ENCODE measurements around the gene IQCE.

Gene IQCE

GRCh38 chr7:2558629-2559282 lies at the start of gene IQCE:
Gene IQCE (plus strand): TSS chr7:2558979. CDS start chr7:2559182, 203 bp downstream.
- H3K4me1 Mint-ChIP-seq, result peaks cover 16% of the 10 kb centered on the region
- no peak for ATAC-seq (replicated peaks; ENCODE audit: extremely low read depth, poor library complexity, severe bottlenecking)
- H3K4me3 Mint-ChIP-seq, result peak within 1 kb of the TSS; percentile 70
- no peaks in the 10 kb centered on the region for H3K9me3 Mint-ChIP-seq
- H3K27me3 Mint-ChIP-seq, result no peaks in the 10 kb centered on the region
- peak within 1 kb of the TSS; percentile 29 for H3K27ac Mint-ChIP-seq (ENCODE audit: low read depth)
- H3K36me3 Mint-ChIP-seq (ENCODE audit: insufficient read depth), result peaks cover 13% of the 10 kb centered on the region
- DNase-seq (ENCODE audit: low spot score in 2 of 2), result peak; percentile 78 to 81

- DNase-seq (ENCODE audit: low spot score in 2 of 2), result no peak
Observed at GRCh38 chr7:2509298-2509906, 49.4 kb upstream of the IQCE start.

GRCh38 chr7:2510130-2510776 lies 48.5 kb upstream of the IQCE start:
- H3K4me1 Mint-ChIP-seq, result peaks cover 49% of the 10 kb centered on the region
- ATAC-seq (replicated peaks; ENCODE audit: extremely low read depth, poor library complexity, severe bottlenecking), result no peak

More at GRCh38 chr7:2509298-2509906, 49.4 kb upstream of the IQCE start:
- Mint-ChIP-seq H3K4me1 (peaks cover 49% of the 10 kb centered on the region), H3K27me3 (no peaks in the 10 kb centered on the region), H3K9me3 (no peaks in the 10 kb centered on the region), H3K4me3 (peak overlapping the region; percentile 74), H3K27ac (ENCODE audit: low read depth) (peak overlapping the region; percentile 74), H3K36me3 (ENCODE audit: insufficient read depth) (peaks cover 8% of the 10 kb centered on the region)
- ATAC-seq (replicated peaks; ENCODE audit: extremely low read depth, poor library complexity, severe bottlenecking), result no peak

GRCh38 chr7:2510909-2511768 lies 47.6 kb upstream of the IQCE start:
- Mint-ChIP-seq H3K27ac (ENCODE audit: low read depth) (peak overlapping the region; percentile 78), H3K9me3 (no peaks in the 10 kb centered on the region), H3K27me3 (no peaks in the 10 kb centered on the region), H3K4me1 (peaks cover 49% of the 10 kb centered on the region), H3K36me3 (ENCODE audit: insufficient read depth) (peaks cover 8% of the 10 kb centered on the region), H3K4me3 (peak overlapping the region; percentile 74)
- ATAC-seq (replicated peaks; ENCODE audit: extremely low read depth, poor library complexity, severe bottlenecking) (peak; percentile 20), DNase-seq (ENCODE audit: low spot score in 2 of 2) (peak; percentile 34 to 42)

More at GRCh38 chr7:2510130-2510776, 48.5 kb upstream of the IQCE start:
- no peaks in the 10 kb centered on the region for H3K27me3 Mint-ChIP-seq
- no peak for DNase-seq (ENCODE audit: low spot score in 2 of 2)
- peak overlapping the region; percentile 78 for H3K27ac Mint-ChIP-seq (ENCODE audit: low read depth)
- peak overlapping the region; percentile 74 for H3K4me3 Mint-ChIP-seq
- H3K9me3 Mint-ChIP-seq, result no peaks in the 10 kb centered on the region
- peaks cover 8% of the 10 kb centered on the region for H3K36me3 Mint-ChIP-seq (ENCODE audit: insufficient read depth)

GRCh38 chr7:2511769-2512168 lies 47.0 kb upstream of the IQCE start:
- Mint-ChIP-seq H3K4me3 (peak overlapping the region; percentile 74), H3K27ac (ENCODE audit: low read depth) (peak overlapping the region; percentile 77), H3K4me1 (peaks cover 49% of the 10 kb centered on the region), H3K9me3 (no peaks in the 10 kb centered on the region), H3K27me3 (no peaks in the 10 kb centered on the region), H3K36me3 (ENCODE audit: insufficient read depth) (peaks cover 8% of the 10 kb centered on the region)
- no peak for ATAC-seq (replicated peaks; ENCODE audit: extremely low read depth, poor library complexity, severe bottlenecking)
- DNase-seq (ENCODE audit: low spot score in 2 of 2), result no peak

GRCh38 chr7:2512179-2512661 lies 46.6 kb upstream of the IQCE start:
- ATAC-seq (replicated peaks; ENCODE audit: extremely low read depth, poor library complexity, severe bottlenecking) (no peak), DNase-seq (ENCODE audit: low spot score in 2 of 2) (no peak)
- H3K27ac Mint-ChIP-seq (ENCODE audit: low read depth), result peak overlapping the region; percentile 77
- H3K4me3 Mint-ChIP-seq, result peak overlapping the region; percentile 74
- H3K9me3 Mint-ChIP-seq, result no peaks in the 10 kb centered on the region
- peaks cover 8% of the 10 kb centered on the region for H3K36me3 Mint-ChIP-seq (ENCODE audit: insufficient read depth)
- peaks cover 49% of the 10 kb centered on the region for H3K4me1 Mint-ChIP-seq
- no peaks in the 10 kb centered on the region for H3K27me3 Mint-ChIP-seq

- Mint-ChIP-seq H3K4me1 (peaks cover 53% of the 10 kb centered on the region), H3K9me3 (no peaks in the 10 kb centered on the region), H3K4me3 (peak overlapping the region; percentile 60), H3K27me3 (no peaks in the 10 kb centered on the region), H3K27ac (ENCODE audit: low read depth) (peak overlapping the region; percentile 77), H3K36me3 (ENCODE audit: insufficient read depth) (peaks cover 8% of the 10 kb centered on the region)
- no peak for DNase-seq (ENCODE audit: low spot score in 2 of 2)
- no peak for ATAC-seq (replicated peaks; ENCODE audit: extremely low read depth, poor library complexity, severe bottlenecking)
Observed at GRCh38 chr7:2512713-2513112, 46.1 kb upstream of the IQCE start.

GRCh38 chr7:2513702-2514101 lies 45.1 kb upstream of the IQCE start:
- no peak for DNase-seq (ENCODE audit: low spot score in 2 of 2)
- Mint-ChIP-seq H3K27me3 (no peaks in the 10 kb centered on the region), H3K27ac (ENCODE audit: low read depth) (no peak overlapping the region), H3K36me3 (ENCODE audit: insufficient read depth) (peaks cover 6% of the 10 kb centered on the region), H3K9me3 (no peaks in the 10 kb centered on the region), H3K4me3 (no peak overlapping the region), H3K4me1 (peaks cover 53% of the 10 kb centered on the region)
- no peak for ATAC-seq (replicated peaks; ENCODE audit: extremely low read depth, poor library complexity, severe bottlenecking)

GRCh38 chr7:2514473-2515423 lies 44.0 kb upstream of the IQCE start:
- no peak overlapping the region for H3K4me3 Mint-ChIP-seq
- ATAC-seq (replicated peaks; ENCODE audit: extremely low read depth, poor library complexity, severe bottlenecking), result no peak

GRCh38 chr7:2515424-2516193 lies 43.2 kb upstream of the IQCE start:
- H3K4me3 Mint-ChIP-seq, result no peak overlapping the region
- ATAC-seq (replicated peaks; ENCODE audit: extremely low read depth, poor library complexity, severe bottlenecking) (no peak), DNase-seq (ENCODE audit: low spot score in 2 of 2) (no peak)
- H3K36me3 Mint-ChIP-seq (ENCODE audit: insufficient read depth), result peaks cover 10% of the 10 kb centered on the region
- no peak overlapping the region for H3K27ac Mint-ChIP-seq (ENCODE audit: low read depth)
- H3K27me3 Mint-ChIP-seq, result no peaks in the 10 kb centered on the region
- peaks cover 37% of the 10 kb centered on the region for H3K4me1 Mint-ChIP-seq
- H3K9me3 Mint-ChIP-seq, result no peaks in the 10 kb centered on the region

More at GRCh38 chr7:2514473-2515423, 44.0 kb upstream of the IQCE start:
- H3K9me3 Mint-ChIP-seq, result no peaks in the 10 kb centered on the region
- H3K4me1 Mint-ChIP-seq, result peaks cover 43% of the 10 kb centered on the region
- no peak for DNase-seq (ENCODE audit: low spot score in 2 of 2)
- H3K36me3 Mint-ChIP-seq (ENCODE audit: insufficient read depth), result peaks cover 4% of the 10 kb centered on the region
- no peaks in the 10 kb centered on the region for H3K27me3 Mint-ChIP-seq
- H3K27ac Mint-ChIP-seq (ENCODE audit: low read depth), result no peak overlapping the region

GRCh38 chr7:2516194-2516555 lies 42.6 kb upstream of the IQCE start:
- DNase-seq (ENCODE audit: low spot score in 2 of 2) (no peak), ATAC-seq (replicated peaks; ENCODE audit: extremely low read depth, poor library complexity, severe bottlenecking) (no peak)
- Mint-ChIP-seq H3K27ac (ENCODE audit: low read depth) (no peak overlapping the region), H3K27me3 (no peaks in the 10 kb centered on the region), H3K36me3 (ENCODE audit: insufficient read depth) (peaks cover 12% of the 10 kb centered on the region), H3K4me3 (no peak overlapping the region), H3K9me3 (no peaks in the 10 kb centered on the region), H3K4me1 (peaks cover 31% of the 10 kb centered on the region)

Data from central memory CD8-positive, alpha-beta T cell (primary cell).